ENCODE data around the gene CGREF1. TPM values are rescaled to one million over a fixed set of nuclear protein-coding genes. Genes with fewer than 3 reads are reported as not detected.
A peak's percentile ranks its signal among the peaks of the same experiment; 100 is the strongest.

Gene CGREF1
- total RNA-seq, 1 donor from 2014 or later, result 15.1 TPM

DNA sequence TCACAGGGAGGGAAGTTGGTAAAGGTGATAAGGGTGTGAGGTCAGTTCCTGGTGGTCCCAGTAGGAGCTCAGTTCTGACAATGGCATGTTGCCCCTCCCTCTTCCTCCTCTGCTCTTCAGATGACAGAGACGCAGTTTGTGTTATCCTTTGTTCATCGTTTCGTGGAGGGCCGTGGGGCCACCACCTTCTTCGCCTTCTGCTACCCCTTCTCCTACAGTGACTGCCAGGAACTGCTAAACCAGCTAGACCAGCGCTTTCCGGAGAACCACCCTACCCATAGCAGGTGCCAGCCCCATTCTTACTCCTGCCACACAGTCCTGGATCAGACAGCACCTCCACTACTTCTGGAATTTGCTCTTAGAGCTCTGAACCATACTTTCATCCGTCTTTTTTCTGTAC is 65.2 kb downstream of the CGREF1 start:
- peaks cover 5% of the 10 kb centered on the region for H3K27me3 Mint-ChIP-seq
- H3K4me3 Mint-ChIP-seq, result peak overlapping the region; percentile 16
- no peak overlapping the region for H3K27ac Mint-ChIP-seq
- H3K36me3 Mint-ChIP-seq (ENCODE audit: low read depth), result peaks cover 28% of the 10 kb centered on the region
- intact Hi-C loops (cut with micrococcal nuclease), result loop anchor here (5.0 kb wide), 1 partner anchor 69 kb away; the partner anchor contains the start of gene ABHD1
- H3K4me1 Mint-ChIP-seq, result peaks cover 19% of the 10 kb centered on the region
- DNase-seq, result no peak
- peaks cover 3% of the 10 kb centered on the region for H3K9me3 Mint-ChIP-seq

DNA sequence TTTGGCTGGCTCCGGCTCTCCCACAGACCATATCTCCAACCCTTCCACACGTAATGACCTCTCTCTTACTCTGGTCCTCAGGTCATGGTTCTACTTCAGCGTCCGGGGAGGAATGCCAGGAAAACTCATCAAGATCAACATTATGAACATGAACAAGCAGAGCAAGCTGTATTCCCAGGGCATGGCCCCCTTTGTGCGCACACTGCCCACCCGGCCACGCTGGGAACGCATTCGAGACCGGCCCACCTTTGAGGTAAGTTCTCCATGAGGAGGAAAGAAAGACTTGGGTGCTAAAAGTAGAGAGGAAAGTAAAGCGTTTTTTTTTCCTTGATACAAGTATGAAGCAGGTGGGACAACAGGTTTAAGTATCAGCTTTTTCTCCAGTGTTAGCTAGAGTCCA is 65.6 kb downstream of the CGREF1 start:
- peaks cover 19% of the 10 kb centered on the region for H3K4me1 Mint-ChIP-seq
- peaks cover 5% of the 10 kb centered on the region for H3K27me3 Mint-ChIP-seq
- DNase-seq, result no peak
- H3K9me3 Mint-ChIP-seq, result peaks cover 3% of the 10 kb centered on the region
- intact Hi-C loops (cut with micrococcal nuclease), result loop anchor here (5.0 kb wide), 1 partner anchor 69 kb away; the partner anchor contains the start of gene ABHD1
- peak overlapping the region; percentile 90 for H3K4me3 Mint-ChIP-seq
- H3K27ac Mint-ChIP-seq, result no peak overlapping the region
- peaks cover 26% of the 10 kb centered on the region for H3K36me3 Mint-ChIP-seq (ENCODE audit: low read depth)

DNA sequence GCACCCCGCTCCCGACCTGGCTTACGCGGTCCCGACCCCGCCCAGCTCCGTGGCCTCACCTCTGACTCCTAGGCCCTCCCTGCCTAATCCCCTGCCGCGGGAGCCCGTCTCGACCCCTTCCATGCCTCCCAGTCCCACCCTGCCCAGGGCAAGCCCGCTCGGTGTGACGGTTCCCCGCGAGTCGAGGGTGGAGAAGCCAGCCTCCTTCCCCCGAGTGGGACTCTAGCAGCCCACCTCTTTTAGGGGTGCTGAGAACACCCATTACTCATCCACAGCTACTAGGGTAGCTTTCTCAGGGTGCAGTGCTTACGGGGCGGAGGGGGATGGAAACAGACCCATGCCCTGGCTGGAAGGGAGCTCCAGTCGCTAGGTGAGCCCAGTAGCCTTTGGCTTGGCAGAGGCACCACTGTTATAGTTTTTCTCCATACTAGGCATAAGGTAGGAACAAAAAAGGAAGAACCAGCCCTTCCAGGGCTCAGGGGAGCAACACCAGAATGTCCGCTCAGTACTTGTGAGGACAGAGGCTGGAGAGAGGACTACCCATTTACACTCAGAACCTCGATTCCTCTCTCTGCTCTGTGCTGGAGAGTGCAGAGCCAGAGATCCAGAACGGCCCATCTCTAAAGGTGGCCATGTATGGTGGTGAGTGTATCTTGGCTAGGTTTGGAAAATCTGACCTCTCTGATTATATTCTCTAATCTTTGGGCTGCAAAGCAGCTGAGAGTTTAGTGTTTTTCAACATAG is 66.9 kb downstream of the CGREF1 start:
- Mint-ChIP-seq H3K27ac (peak overlapping the region; percentile 81), H3K4me3 (peak overlapping the region; percentile 90)

DNA sequence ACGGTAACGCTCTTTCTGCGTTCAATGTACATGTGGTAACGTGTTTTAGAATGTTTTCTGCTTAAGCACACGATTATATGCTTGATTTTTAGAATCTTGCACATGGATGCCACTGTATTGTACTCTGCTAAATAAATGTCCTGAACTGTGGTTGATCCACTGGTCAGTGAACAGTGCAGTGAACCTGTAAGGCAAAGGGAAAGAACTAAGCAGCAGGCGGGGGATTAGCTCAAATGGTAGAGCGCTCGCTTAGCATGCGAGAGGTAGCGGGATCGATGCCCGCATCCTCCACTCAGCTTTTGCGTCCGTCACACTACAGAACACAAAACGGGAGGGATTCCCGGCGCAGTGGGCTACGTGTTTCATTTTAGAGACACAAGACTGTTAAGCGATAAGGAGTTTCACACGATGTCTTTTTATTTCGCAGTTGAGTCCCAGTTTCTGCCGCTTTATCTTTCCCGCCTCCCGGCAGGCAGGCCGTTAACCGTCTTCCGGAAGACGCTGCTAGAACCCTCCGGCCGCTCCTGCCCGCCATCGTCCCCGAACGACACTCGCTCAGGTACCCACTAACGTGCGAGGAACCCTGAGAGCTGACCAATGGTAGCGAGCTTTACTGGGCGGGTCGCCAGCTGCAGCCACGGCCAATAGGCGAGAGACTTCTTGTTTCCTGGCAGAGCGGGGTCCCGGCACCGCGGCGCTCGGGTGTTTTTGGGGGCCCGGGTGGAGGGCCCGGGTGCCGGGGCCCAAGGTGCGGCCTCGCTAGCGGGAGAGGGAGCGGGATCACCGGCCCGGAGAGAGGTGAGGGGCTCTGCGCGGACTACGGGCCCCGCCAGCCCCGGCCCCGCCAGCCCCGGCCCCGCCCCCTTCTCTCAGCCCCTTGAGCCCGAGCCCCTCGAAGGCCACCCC is 67.7 kb downstream of the CGREF1 start, which contains the start of gene AGBL5:
TSS of gene AGBL5 (plus strand) at position 673 of the 906 bp plus-strand sequence. CDS start 1,291 bp downstream, outside the sequence.
- Mint-ChIP-seq H3K36me3 (ENCODE audit: low read depth) (peaks cover 22% of the 10 kb centered on the region), H3K4me1 (peaks cover 22% of the 10 kb centered on the region), H3K27me3 (peaks cover 5% of the 10 kb centered on the region), H3K4me3 (peak within 1 kb of the TSS; percentile 90), H3K9me3 (peaks cover 3% of the 10 kb centered on the region), H3K27ac (peak within 1 kb of the TSS; percentile 99)
- intact Hi-C loops (cut with micrococcal nuclease), result loop anchor here (1.0 to 5.0 kb wide), 6 partner anchors 19 to 161 kb away; partner anchors contain the start of genes ABHD1, ATRAID, KHK and OST4
- DNase-seq, result peak; percentile 99

More for the DNA sequence above, 66.9 kb downstream of the CGREF1 start:
- peaks cover 5% of the 10 kb centered on the region for H3K27me3 Mint-ChIP-seq
- peaks cover 24% of the 10 kb centered on the region for H3K36me3 Mint-ChIP-seq (ENCODE audit: low read depth)
- H3K4me1 Mint-ChIP-seq, result peaks cover 22% of the 10 kb centered on the region
- peaks cover 3% of the 10 kb centered on the region for H3K9me3 Mint-ChIP-seq
- no peak for DNase-seq
- intact Hi-C loops (cut with micrococcal nuclease), result loop anchor here (5.0 kb wide), 1 partner anchor 70 kb away; the partner anchor contains the start of gene ABHD1

Other genes starting within 250 kb of the CGREF1 start
- gene MAPRE3, start 148.5 kb downstream of the CGREF1 start, total RNA-seq, result 2.5 and 3.6 TPM in 2 replicates
- 93.4 and 98.6 TPM in 2 replicates for gene TMEM214, start 86.2 kb downstream of the CGREF1 start, total RNA-seq
- gene AGBL5, start 67.5 kb downstream of the CGREF1 start, total RNA-seq, result 13.9 and 14.1 TPM in 2 replicates
- 314 and 326 TPM in 2 replicates for gene OST4, start 47.5 kb downstream of the CGREF1 start, total RNA-seq
- 1.1 and 1.4 TPM in 2 replicates for gene EMILIN1, start 40.5 kb downstream of the CGREF1 start, total RNA-seq
- gene KHK, start 32.4 kb downstream of the CGREF1 start, total RNA-seq, result 13.4 and 13.9 TPM in 2 replicates
- 0.23 and 0.28 TPM in 2 replicates for gene ABHD1, start 4.7 kb upstream of the CGREF1 start, total RNA-seq
- 85.4 and 88.3 TPM in 2 replicates for gene PREB, start 15.5 kb upstream of the CGREF1 start, total RNA-seq
- not detected in 2 replicates for gene PRR30, start 20.3 kb upstream of the CGREF1 start, total RNA-seq
- not detected in 2 replicates for gene TCF23, start 29.9 kb upstream of the CGREF1 start, total RNA-seq
- gene ATRAID, start 92.9 kb upstream of the CGREF1 start, total RNA-seq, result 109 and 120 TPM in 2 replicates
- 87.1 and 97.9 TPM in 2 replicates for gene SLC5A6, start 93.1 kb upstream of the CGREF1 start, total RNA-seq
- gene CAD, start 98.2 kb upstream of the CGREF1 start, total RNA-seq, result 144 and 159 TPM in 2 replicates
- gene SLC30A3, start 143.9 kb upstream of the CGREF1 start, total RNA-seq, result 1.4 and 2.2 TPM in 2 replicates
- gene DNAJC5G, start 156.3 kb upstream of the CGREF1 start, total RNA-seq, result not detected in 2 replicates
- gene TRIM54, start 163.3 kb upstream of the CGREF1 start, total RNA-seq, result 0.33 and 0.47 TPM in 2 replicates
- gene UCN, start 189.3 kb upstream of the CGREF1 start, total RNA-seq, result 1.9 and 2.7 TPM in 2 replicates
- gene MPV17, start 204.0 kb upstream of the CGREF1 start, total RNA-seq, result 86.8 and 89.1 TPM in 2 replicates
- gene GTF3C2, start 237.6 kb upstream of the CGREF1 start, total RNA-seq, result 80.1 and 83.8 TPM in 2 replicates